Nephron progenitor cell (in vitro differentiated cells): Measurements from ENCODE around the gene PRKACA.

ENCODE experiments used
- DNase-seq: peaks from one replicate; pipeline ENCODE4 v3.0.0; 2021
- H3K27ac Mint-ChIP-seq: 2 replicates; pipeline ENCODE4 v1.8.0; 2021; ENCODE audit warnings: mild to moderate bottlenecking, moderate library complexity, mixed read lengths
- H3K27me3 Mint-ChIP-seq: 2 replicates; pipeline ENCODE4 v1.8.0; 2021; ENCODE audit warnings: mild to moderate bottlenecking, low read depth, mixed read lengths; ENCODE audit not compliant: poor library complexity
- H3K36me3 Mint-ChIP-seq: 2 replicates; pipeline ENCODE4 v1.8.0; 2021; ENCODE audit warnings: low read depth, mixed read lengths
- H3K4me1 Mint-ChIP-seq: 2 replicates; pipeline ENCODE4 v1.8.0; 2021; ENCODE audit warnings: mixed read lengths
- H3K4me3 Mint-ChIP-seq: 2 replicates; pipeline ENCODE4 v1.8.0; 2021; ENCODE audit warnings: mild to moderate bottlenecking, moderate library complexity, mixed read lengths
- H3K9me3 Mint-ChIP-seq: 2 replicates; pipeline ENCODE4 v1.8.0; 2021; ENCODE audit warnings: mild to moderate bottlenecking, moderate library complexity, mixed read lengths
- TF ChIP-seq, protein P1 (sequence below): fragments of 200-600 bp; sonication (generic); IDR thresholded peaks from 2 replicates; pipeline ENCODE4 v1.5.0; 2021; ENCODE audit warnings: antibody characterized with exemption

The PRKACA gene

DNA sequence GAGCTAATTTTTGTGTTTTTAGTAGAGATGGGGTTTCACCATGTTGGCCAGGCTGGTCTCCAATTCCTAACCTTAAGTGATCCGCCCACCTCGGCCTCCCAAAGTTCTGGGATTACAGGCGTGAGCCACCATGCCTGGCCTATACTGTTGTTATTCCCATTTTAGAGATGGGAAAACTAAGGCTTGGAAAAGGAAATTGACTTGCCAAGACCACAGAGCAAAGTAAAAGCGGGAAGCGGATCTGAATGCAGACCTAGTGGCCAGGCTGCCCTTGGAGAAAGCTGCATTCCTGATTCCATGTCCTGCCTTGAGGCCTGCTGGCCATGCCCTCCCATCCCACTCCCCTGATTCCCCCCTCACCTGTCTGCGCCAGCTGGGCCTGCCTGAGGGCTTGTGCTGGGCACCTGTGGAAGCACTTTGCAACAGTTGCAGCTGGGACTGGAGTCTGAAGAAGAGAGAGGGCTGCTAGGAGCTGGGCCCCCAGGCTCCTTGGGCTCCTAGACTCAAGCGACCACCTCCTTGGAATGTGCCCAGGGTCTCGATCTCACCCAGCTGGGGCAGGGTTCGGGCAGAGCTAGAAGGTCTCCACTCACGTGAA is 61.4 kb downstream of the PRKACA start:
- DNase-seq: no peak
- no peak overlapping the region for H3K4me3 Mint-ChIP-seq

DNA sequence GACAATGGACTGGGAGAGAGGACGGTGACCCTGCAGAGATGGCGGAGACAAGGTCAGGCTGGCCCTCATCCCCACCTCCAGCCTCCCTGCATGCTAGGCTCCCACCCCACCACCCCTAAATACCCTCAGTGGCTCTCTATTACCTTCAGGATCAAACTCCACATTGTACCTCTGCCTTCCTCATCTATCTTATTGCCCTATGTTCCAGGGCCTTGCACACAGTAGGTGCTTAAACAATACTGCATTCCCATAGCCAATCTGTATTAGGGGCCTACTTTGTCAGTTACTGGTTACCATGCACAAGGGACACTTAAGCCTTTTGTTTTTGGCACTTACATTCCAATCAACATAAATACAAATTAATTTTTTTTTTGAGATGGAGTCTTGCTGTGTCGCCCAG is 62.2 kb downstream of the PRKACA start:
- no peak overlapping the region for H3K4me3 Mint-ChIP-seq
- TF ChIP-seq, protein P1, sequence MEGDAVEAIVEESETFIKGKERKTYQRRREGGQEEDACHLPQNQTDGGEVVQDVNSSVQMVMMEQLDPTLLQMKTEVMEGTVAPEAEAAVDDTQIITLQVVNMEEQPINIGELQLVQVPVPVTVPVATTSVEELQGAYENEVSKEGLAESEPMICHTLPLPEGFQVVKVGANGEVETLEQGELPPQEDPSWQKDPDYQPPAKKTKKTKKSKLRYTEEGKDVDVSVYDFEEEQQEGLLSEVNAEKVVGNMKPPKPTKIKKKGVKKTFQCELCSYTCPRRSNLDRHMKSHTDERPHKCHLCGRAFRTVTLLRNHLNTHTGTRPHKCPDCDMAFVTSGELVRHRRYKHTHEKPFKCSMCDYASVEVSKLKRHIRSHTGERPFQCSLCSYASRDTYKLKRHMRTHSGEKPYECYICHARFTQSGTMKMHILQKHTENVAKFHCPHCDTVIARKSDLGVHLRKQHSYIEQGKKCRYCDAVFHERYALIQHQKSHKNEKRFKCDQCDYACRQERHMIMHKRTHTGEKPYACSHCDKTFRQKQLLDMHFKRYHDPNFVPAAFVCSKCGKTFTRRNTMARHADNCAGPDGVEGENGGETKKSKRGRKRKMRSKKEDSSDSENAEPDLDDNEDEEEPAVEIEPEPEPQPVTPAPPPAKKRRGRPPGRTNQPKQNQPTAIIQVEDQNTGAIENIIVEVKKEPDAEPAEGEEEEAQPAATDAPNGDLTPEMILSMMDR: no peak
- no peaks in the 10 kb centered on the region for H3K9me3 Mint-ChIP-seq
- no peak for DNase-seq
- peaks cover 12% of the 10 kb centered on the region for H3K4me1 Mint-ChIP-seq
- H3K27ac Mint-ChIP-seq: no peak overlapping the region
- peaks cover 74% of the 10 kb centered on the region for H3K27me3 Mint-ChIP-seq
- peaks cover 5% of the 10 kb centered on the region for H3K36me3 Mint-ChIP-seq

More for the DNA sequence above, 61.4 kb downstream of the PRKACA start:
- H3K27me3 Mint-ChIP-seq: peaks cover 81% of the 10 kb centered on the region
- TF ChIP-seq, protein P1: no peak
- H3K27ac Mint-ChIP-seq: no peak overlapping the region
- peaks cover 15% of the 10 kb centered on the region for H3K4me1 Mint-ChIP-seq
- peaks cover 5% of the 10 kb centered on the region for H3K36me3 Mint-ChIP-seq
- no peaks in the 10 kb centered on the region for H3K9me3 Mint-ChIP-seq

DNA sequence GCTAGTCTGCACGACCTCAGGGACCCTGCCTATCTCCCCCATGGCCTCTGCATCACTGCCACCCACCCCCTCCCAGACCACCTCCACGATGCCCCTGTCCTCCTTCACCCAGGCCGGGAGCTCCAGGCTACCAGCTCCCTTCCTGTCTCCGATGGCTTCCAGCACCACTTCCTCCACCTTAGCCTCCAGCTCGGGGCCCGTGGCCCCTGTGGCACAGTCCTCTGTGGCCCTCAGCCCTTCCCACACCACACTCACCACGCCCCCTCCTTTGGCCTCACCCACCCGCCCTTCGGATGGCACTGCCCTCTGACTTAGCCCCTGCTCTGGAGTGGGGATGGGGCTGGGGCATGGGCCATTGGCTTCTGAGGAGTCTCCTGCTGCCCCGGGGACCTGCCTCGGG is 62.8 kb downstream of the PRKACA start:
- no peak for DNase-seq
- H3K36me3 Mint-ChIP-seq: peaks cover 5% of the 10 kb centered on the region
- no peak overlapping the region for H3K27ac Mint-ChIP-seq
- no peaks in the 10 kb centered on the region for H3K9me3 Mint-ChIP-seq
- no peak overlapping the region for H3K4me3 Mint-ChIP-seq
- H3K4me1 Mint-ChIP-seq: peaks cover 9% of the 10 kb centered on the region
- TF ChIP-seq, protein P1: no peak
- peaks cover 69% of the 10 kb centered on the region for H3K27me3 Mint-ChIP-seq

DNA sequence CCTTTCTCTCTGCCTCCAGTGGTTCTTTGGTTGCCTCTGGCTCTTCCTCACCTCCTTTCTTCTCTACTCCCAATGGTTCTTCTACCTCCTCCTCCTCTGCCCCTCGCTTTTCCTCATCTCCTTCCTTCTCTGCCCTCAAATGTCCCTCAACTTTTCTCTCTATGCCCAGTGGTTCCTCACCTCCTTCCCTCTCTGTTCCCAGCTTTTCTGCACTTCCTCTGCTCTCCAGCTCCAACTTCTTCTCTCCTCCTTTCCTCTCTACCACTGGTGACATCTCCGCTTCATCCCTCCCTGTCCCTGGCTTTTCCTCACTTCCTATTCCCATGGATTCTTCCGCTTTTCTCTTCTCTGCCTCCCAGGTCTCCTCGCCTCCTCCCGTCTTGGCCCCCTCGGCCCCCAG is 63.5 kb downstream of the PRKACA start:
- H3K27ac Mint-ChIP-seq: peak overlapping the region; percentile 82
- no peaks in the 10 kb centered on the region for H3K9me3 Mint-ChIP-seq
- H3K27me3 Mint-ChIP-seq: peaks cover 63% of the 10 kb centered on the region
- TF ChIP-seq, protein P1: no peak
- H3K36me3 Mint-ChIP-seq: peaks cover 5% of the 10 kb centered on the region
- H3K4me3 Mint-ChIP-seq: no peak overlapping the region
- no peak for DNase-seq
- H3K4me1 Mint-ChIP-seq: peaks cover 6% of the 10 kb centered on the region

DNA sequence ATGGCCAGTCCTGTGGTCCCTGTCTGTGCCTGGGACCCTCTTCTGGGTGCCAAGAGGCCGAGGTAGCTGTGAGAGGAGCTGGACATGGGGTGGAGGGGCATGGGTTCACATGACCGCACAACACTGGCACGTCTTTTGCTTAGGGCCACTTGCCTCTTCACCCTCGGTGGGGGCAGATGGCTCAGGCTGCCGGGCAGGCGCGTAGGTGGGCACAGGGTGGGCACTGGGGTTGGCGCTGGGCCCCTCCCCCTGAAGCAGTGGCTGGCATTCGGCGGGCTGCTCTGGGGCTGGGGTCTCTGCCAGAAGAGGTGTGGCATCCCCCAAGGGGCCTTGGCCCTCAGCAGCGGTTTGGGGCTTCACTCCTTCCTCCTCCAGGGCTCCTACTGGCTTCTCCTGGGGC is 64.1 kb downstream of the PRKACA start:
- no peaks in the 10 kb centered on the region for H3K9me3 Mint-ChIP-seq
- TF ChIP-seq, protein P1: no peak

DNA sequence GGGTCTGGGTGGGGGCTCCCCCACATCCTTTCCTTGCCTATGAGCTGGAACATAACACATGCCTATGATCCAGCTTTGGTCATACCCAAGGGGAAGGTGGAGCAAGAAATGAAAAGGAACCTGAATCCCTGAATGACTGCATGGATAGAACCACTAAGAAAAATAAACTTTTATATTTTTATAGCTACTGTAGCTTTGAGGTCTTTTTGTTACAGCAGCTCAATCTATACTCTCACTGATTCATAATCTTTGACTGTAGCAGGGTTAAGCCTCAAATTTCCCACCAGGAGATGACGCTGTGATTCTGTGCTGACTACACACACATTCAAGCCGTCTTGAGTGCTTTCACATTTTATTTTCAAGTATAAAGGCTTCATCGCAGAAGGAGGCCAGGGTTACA is 64.5 kb downstream of the PRKACA start:
- no peak overlapping the region for H3K27ac Mint-ChIP-seq
- TF ChIP-seq, protein P1: no peak
- H3K4me1 Mint-ChIP-seq: no peaks in the 10 kb centered on the region
- peaks cover 5% of the 10 kb centered on the region for H3K36me3 Mint-ChIP-seq
- H3K27me3 Mint-ChIP-seq: peaks cover 57% of the 10 kb centered on the region
- no peak for DNase-seq
- H3K4me3 Mint-ChIP-seq: no peak overlapping the region
- H3K9me3 Mint-ChIP-seq: no peaks in the 10 kb centered on the region

More for the DNA sequence above, 64.1 kb downstream of the PRKACA start:
- DNase-seq: no peak
- Mint-ChIP-seq H3K27me3 (peaks cover 59% of the 10 kb centered on the region), H3K27ac (no peak overlapping the region), H3K36me3 (peaks cover 5% of the 10 kb centered on the region), H3K4me3 (no peak overlapping the region), H3K4me1 (peaks cover 3% of the 10 kb centered on the region)
